Skeletal muscle tissue (tissue), 4 donors: Measurements from ENCODE around the gene SERGEF. TPM values are rescaled to one million over a fixed set of nuclear protein-coding genes. Genes with fewer than 3 reads are reported as not detected.
A peak's percentile ranks its signal among the peaks of the same experiment; 100 is the strongest.

ENCODE experiments used
- H3K27ac ChIP-seq: one replicate; pipeline ENCODE4 v1.7.0; 2013; ENCODE audit warnings: mild to moderate bottlenecking, low read depth, low read length, inconsistent platforms
- H3K27me3 ChIP-seq, 3 donors: one replicate each; pipeline ENCODE4 v1.7.0; 2013; ENCODE audit warnings: low read length in 3 of 3; ENCODE audit not compliant: control insufficient read depth in 3 of 3, insufficient read depth in 3 of 3
- H3K36me3 ChIP-seq, 3 donors: one replicate each; pipeline ENCODE4 v1.7.0; 2013; ENCODE audit warnings: low read length in 3 of 3; ENCODE audit not compliant: control insufficient read depth in 3 of 3, insufficient read depth in 3 of 3
- H3K4me1 ChIP-seq, 3 donors: one replicate each; pipeline ENCODE4 v1.7.0; 2013; ENCODE audit warnings: low read length in 3 of 3, mild to moderate bottlenecking in 3 of 3; ENCODE audit not compliant: control insufficient read depth in 3 of 3, insufficient read depth in 3 of 3
- H3K4me3 ChIP-seq, 3 donors: one replicate each; pipeline ENCODE4 v1.7.0; 2013; ENCODE audit warnings: low read length in 3 of 3
- H3K9ac ChIP-seq, 3 donors: one replicate each; pipeline ENCODE4 v1.7.0; 2013; ENCODE audit warnings: low read length in 3 of 3, mild to moderate bottlenecking in 3 of 3, moderate library complexity in 2 of 3, low read depth in 1 of 3
- H3K9me3 ChIP-seq, 3 donors: one replicate each; pipeline ENCODE4 v1.7.0; 2013; ENCODE audit warnings: low read length in 3 of 3; ENCODE audit not compliant: control insufficient read depth in 3 of 3
- total RNA-seq: library from RNA; depleted of rRNA; stranded (reverse); fragments of >200 nt; gene quantifications from one replicate; pipeline ENCODE4 v1.2.3, GENCODE V29; 2014
- donor health status: Osteomylitis.

Gene SERGEF
- total RNA-seq, 1 donor from 2014 or later: 16.2 TPM

DNA sequence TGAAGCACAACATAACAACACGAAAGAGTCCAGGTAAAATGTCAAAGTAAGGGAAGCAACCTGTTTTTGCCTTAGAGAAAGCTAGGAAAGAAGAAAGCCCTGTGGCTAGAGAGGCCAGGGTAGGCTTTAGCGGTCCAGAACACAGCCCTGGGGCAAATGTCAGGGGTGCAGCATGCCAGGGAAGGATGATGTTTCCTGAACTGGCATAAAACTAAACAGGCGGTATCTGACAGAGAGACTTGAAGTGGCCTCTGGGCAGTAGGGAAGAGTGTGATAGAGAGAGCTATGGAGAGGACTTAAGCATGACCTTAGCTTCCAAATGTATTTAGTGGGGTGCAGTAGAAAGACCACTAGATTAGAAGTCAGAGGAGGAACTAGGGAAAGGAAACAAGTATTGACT lies 174.7 kb downstream of the SERGEF start:
- Histone ChIP-seq H3K27me3 (no peaks in the 10 kb centered on the region), H3K9me3 (no peaks in the 10 kb centered on the region), H3K27ac (peak overlapping the region; percentile 25), H3K4me3 (no peak overlapping the region), H3K36me3 (no peaks in the 10 kb centered on the region), H3K4me1 (peaks cover 23 to 53% (median 31%) of the 10 kb centered on the region in 3 donors), H3K9ac (peak overlapping the region in 2 of 3 donors; percentile 26 to 32)

DNA sequence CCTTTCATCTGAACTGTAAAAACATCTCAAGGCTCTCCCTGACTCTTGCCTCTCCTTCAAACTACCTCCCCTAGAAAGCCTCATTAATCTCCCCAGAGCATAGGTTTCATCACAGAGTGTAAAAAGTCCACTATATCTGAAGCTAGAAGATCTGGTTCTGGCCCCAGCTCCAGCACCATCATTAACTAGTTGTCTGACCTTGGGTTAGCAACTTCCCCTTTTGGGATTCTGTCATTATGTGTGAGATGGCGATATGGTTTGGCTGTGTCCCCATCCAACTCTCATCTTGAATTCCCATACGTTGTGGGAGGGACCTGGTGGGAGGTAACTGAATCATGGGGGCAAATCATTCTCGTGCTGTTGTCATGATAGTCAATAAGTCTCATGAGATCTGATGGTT lies 181.0 kb downstream of the SERGEF start:
- peak overlapping the region; percentile 21 for H3K27ac ChIP-seq
- H3K36me3 ChIP-seq: no peaks in the 10 kb centered on the region

DNA sequence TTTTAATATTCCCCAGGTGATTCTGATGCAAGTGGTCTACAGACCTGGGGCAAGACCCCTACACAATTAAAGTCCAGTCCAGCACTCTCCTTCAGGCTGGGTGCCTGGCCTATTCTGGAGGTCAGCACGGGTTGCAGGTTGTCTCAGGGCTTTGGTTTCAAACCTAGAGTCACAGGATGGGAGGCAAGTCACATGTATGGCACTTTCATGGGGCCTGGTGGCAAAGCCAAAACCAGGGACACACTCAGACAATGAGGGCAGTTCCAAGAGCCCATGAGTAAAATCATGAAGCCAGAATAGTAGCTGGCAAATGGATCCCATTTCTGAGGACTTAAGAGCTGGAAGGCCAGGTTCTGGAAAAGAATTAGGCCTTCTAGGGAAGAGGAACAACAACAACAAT lies 181.6 kb downstream of the SERGEF start:
- Histone ChIP-seq H3K27ac (peak overlapping the region; percentile 21), H3K27me3 (no peaks in the 10 kb centered on the region), H3K4me3 (no peak overlapping the region), H3K9me3 (no peaks in the 10 kb centered on the region), H3K9ac (peak overlapping the region in 1 of 3 donors; percentile 28), H3K4me1 (peaks cover 5 to 20% (median 11%) of the 10 kb centered on the region in 3 donors), H3K36me3 (no peaks in the 10 kb centered on the region)

More for the DNA sequence above, 181.0 kb downstream of the SERGEF start:
- no peak overlapping the region for H3K9ac ChIP-seq
- no peak overlapping the region for H3K4me3 ChIP-seq
- H3K27me3 ChIP-seq: no peaks in the 10 kb centered on the region
- peaks cover 5 to 20% (median 11%) of the 10 kb centered on the region in 3 donors for H3K4me1 ChIP-seq
- H3K9me3 ChIP-seq: no peaks in the 10 kb centered on the region

GRCh38 chr11:17828311-17828751 lies 184.5 kb downstream of the SERGEF start:
- H3K36me3 ChIP-seq: no peaks in the 10 kb centered on the region
- H3K27ac ChIP-seq: peak overlapping the region; percentile 13
- H3K9me3 ChIP-seq: no peaks in the 10 kb centered on the region
- H3K27me3 ChIP-seq: no peaks in the 10 kb centered on the region
- H3K4me3 ChIP-seq: no peak overlapping the region
- H3K9ac ChIP-seq: no peak overlapping the region
- peaks cover 5 to 20% (median 11%) of the 10 kb centered on the region in 3 donors for H3K4me1 ChIP-seq

- Histone ChIP-seq H3K36me3 (no peaks in the 10 kb centered on the region), H3K9ac (no peak overlapping the region), H3K4me3 (no peak overlapping the region), H3K4me1 (peaks cover 11 to 25% (median 17%) of the 10 kb centered on the region in 3 donors), H3K27me3 (no peaks in the 10 kb centered on the region), H3K27ac (no peak overlapping the region), H3K9me3 (no peaks in the 10 kb centered on the region)
Observed at GRCh38 chr11:17827006-17827405, 185.8 kb downstream of the SERGEF start.

DNA sequence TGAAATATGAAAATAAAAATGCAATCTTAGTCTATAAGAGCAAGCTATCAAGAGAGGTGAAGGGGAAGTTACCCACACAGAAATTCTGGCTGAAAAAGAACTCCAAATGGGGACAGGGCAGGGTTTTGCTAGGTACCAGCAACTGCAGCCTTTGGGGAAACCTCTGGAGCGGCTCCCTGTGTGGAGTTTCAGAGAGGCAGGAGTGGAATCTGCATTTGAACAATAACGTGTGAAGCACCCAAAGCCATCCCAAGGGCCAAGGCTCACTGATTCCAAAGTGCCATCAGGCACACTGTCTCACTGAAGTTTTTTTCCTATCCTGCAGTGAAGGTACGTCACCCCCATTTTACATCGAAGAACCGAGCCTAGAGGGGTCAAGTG lies 190.5 kb downstream of the SERGEF start:
- peaks cover 9 to 13% (median 12%) of the 10 kb centered on the region in 3 donors for H3K4me1 ChIP-seq
- no peaks in the 10 kb centered on the region for H3K9me3 ChIP-seq
- no peak overlapping the region for H3K4me3 ChIP-seq
- no peak overlapping the region for H3K27ac ChIP-seq
- H3K9ac ChIP-seq: peak overlapping the region in 1 of 3 donors; percentile 10
- H3K36me3 ChIP-seq: no peaks in the 10 kb centered on the region
- H3K27me3 ChIP-seq: no peaks in the 10 kb centered on the region

- H3K36me3 ChIP-seq: no peaks in the 10 kb centered on the region
- no peak overlapping the region for H3K27ac ChIP-seq
- H3K9ac ChIP-seq: peak overlapping the region in 1 of 3 donors; percentile 20
Observed at GRCh38 chr11:17821648-17822400, 191.0 kb downstream of the SERGEF start.

GRCh38 chr11:17816232-17816931 lies 196.5 kb downstream of the SERGEF start:
- Histone ChIP-seq H3K27me3 (no peaks in the 10 kb centered on the region), H3K4me3 (no peak overlapping the region), H3K27ac (no peak overlapping the region), H3K9me3 (no peaks in the 10 kb centered on the region), H3K9ac (no peak overlapping the region), H3K36me3 (no peaks in the 10 kb centered on the region), H3K4me1 (peaks cover 29 to 38% (median 32%) of the 10 kb centered on the region in 3 donors)

More at GRCh38 chr11:17821648-17822400, 191.0 kb downstream of the SERGEF start:
- Histone ChIP-seq H3K27me3 (no peaks in the 10 kb centered on the region), H3K4me1 (peaks cover 9 to 13% (median 12%) of the 10 kb centered on the region in 3 donors), H3K4me3 (no peak overlapping the region), H3K9me3 (no peaks in the 10 kb centered on the region)

DNA sequence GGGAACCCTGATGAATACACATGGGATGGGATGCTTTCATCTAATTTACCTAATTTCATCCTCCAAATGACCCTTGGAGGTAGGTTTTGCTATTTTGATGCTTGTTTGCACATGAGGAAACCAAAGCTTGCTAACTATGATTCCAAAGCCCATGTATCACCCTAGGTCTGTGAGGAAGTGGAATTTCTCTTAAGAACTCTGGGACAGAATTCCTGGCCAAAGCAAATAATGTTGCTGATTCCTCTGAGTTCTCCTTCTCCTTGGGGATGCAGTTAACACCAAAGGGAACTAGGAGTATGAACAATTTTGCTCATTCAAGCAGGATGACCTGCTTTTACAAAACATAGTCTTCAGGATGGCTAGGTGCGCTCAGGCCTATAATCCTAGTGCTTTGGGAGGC lies 198.3 kb downstream of the SERGEF start:
- H3K27me3 ChIP-seq: no peaks in the 10 kb centered on the region
- no peaks in the 10 kb centered on the region for H3K9me3 ChIP-seq
- no peak overlapping the region for H3K9ac ChIP-seq
- no peak overlapping the region for H3K27ac ChIP-seq
- H3K36me3 ChIP-seq: no peaks in the 10 kb centered on the region
- H3K4me1 ChIP-seq: peaks cover 43 to 55% (median 50%) of the 10 kb centered on the region in 3 donors
- no peak overlapping the region for H3K4me3 ChIP-seq
